ENCODE results near the gene PGS1.
A peak's percentile ranks its signal among the peaks of the same experiment; 100 is the strongest.

The PGS1 gene

GRCh38 chr17:78381601-78382232 lies 3.3 kb downstream of the PGS1 start:
- CTCF ChIA-PET = interaction anchor here (0.8 to 4.9 kb wide), 9 partner anchors 9 to 244 kb away, joined by 3 to 47 read pairs (median 4); no protein-coding TSS in a partner anchor
- TF ChIP-seq CTCF (IDR thresholded peaks at IDR 0.05; ENCODE audit: control extremely low read depth, extremely low read depth, low read depth, missing control alignments) = no peak
- no peak for DNase-seq (ENCODE audit: extremely low spot score)
- POLR2A ChIA-PET = interaction anchor here (0.6 to 2.0 kb wide), 2 partner anchors 22 to 1751 kb away, joined by 6 to 11 read pairs; partner anchors contain the start of gene SOCS3

GRCh38 chr17:78383725-78384471 lies 5.4 kb downstream of the PGS1 start:
- no peak for TF ChIP-seq CTCF (IDR thresholded peaks at IDR 0.05; ENCODE audit: control extremely low read depth, extremely low read depth, low read depth, missing control alignments)
- DNase-seq (ENCODE audit: extremely low spot score) = peak; percentile 59
- ChIA-PET CTCF (interaction anchor here (0.9 to 4.9 kb wide), 3 partner anchors 12 to 39 kb away, joined by 3 to 47 read pairs (median 3); no protein-coding TSS in a partner anchor), POLR2A (interaction anchor here (1.3 kb wide), 1 partner anchor 24 kb away, joined by 5 read pairs; the partner anchor contains the start of gene SOCS3)

GRCh38 chr17:78384479-78385175 lies 6.2 kb downstream of the PGS1 start:
- no peak for DNase-seq (ENCODE audit: extremely low spot score)
- ChIA-PET CTCF (interaction anchor here (0.9 kb wide), 1 partner anchor 12 kb away, joined by 3 read pairs; no protein-coding TSS in a partner anchor), POLR2A (interaction anchor here (1.3 kb wide), 1 partner anchor 25 kb away, joined by 5 read pairs; the partner anchor contains the start of gene SOCS3)
- TF ChIP-seq CTCF (IDR thresholded peaks at IDR 0.05; ENCODE audit: control extremely low read depth, extremely low read depth, low read depth, missing control alignments) = no peak

GRCh38 chr17:78387977-78388941 lies 9.8 kb downstream of the PGS1 start:
- POLR2A ChIA-PET = no interaction called here
- DNase-seq (ENCODE audit: extremely low spot score) = peak; percentile 67

More at GRCh38 chr17:78387977-78388941, 9.8 kb downstream of the PGS1 start:
- CTCF ChIA-PET = interaction anchor here (0.8 to 1.3 kb wide), 4 partner anchors 15 to 137 kb away, joined by 3 to 10 read pairs (median 4); partner anchors contain the start of gene SOCS3
- TF ChIP-seq CTCF (IDR thresholded peaks at IDR 0.05; ENCODE audit: control extremely low read depth, extremely low read depth, low read depth, missing control alignments) = no peak
